Esophagus muscularis mucosa (tissue), 3 donors: ENCODE data around the gene RPL10A.

Experiments used
- CTCF ChIP-seq, 3 experiments: fragments of 200-600 bp in 2 of 3; fragments of 450-650 bp in 1 of 3; sonication (generic) in 2 of 3; IDR thresholded peaks; one replicate each; pipeline ENCODE4 v1.5.1; 2017 to 2019; ENCODE audit warnings: antibody characterized with exemption in 3 of 3, mild to moderate bottlenecking in 2 of 3, moderate library complexity in 1 of 3
- EP300 ChIP-seq: sonication (generic); formaldehyde crosslinking; IDR thresholded peaks from one replicate; pipeline ENCODE4 v1.6.1; 2017; ENCODE audit warnings: antibody characterized with exemption

GRCh38 chr6:35477028-35477427 is 8.8 kb downstream of the RPL10A start:
- TF ChIP-seq CTCF (IDR thresholded peaks at IDR 0.05) (no peak), EP300 (no peak)
